Measurements from ENCODE around the gene JUNB. TPM values are rescaled to one million over a fixed set of nuclear protein-coding genes. Genes with fewer than 3 reads are reported as not detected.

Gene JUNB
- total and polyA plus RNA-seq, 2 of the 13 experiments (the other 11 are each of a cell fraction or from before 2014, with no cell fraction given) = 7.7 to 8.2 TPM

DNA sequence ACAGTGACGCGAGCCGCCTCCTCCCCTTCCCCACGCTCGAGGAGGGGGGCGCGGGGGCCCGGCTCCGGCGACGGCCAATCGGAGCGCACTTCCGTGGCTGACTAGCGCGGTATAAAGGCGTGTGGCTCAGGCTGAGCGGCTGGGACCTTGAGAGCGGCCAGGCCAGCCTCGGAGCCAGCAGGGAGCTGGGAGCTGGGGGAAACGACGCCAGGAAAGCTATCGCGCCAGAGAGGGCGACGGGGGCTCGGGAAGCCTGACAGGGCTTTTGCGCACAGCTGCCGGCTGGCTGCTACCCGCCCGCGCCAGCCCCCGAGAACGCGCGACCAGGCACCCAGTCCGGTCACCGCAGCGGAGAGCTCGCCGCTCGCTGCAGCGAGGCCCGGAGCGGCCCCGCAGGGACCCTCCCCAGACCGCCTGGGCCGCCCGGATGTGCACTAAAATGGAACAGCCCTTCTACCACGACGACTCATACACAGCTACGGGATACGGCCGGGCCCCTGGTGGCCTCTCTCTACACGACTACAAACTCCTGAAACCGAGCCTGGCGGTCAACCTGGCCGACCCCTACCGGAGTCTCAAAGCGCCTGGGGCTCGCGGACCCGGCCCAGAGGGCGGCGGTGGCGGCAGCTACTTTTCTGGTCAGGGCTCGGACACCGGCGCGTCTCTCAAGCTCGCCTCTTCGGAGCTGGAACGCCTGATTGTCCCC is at the start of gene JUNB (continued):
- TF ChIP-seq, protein P1, sequence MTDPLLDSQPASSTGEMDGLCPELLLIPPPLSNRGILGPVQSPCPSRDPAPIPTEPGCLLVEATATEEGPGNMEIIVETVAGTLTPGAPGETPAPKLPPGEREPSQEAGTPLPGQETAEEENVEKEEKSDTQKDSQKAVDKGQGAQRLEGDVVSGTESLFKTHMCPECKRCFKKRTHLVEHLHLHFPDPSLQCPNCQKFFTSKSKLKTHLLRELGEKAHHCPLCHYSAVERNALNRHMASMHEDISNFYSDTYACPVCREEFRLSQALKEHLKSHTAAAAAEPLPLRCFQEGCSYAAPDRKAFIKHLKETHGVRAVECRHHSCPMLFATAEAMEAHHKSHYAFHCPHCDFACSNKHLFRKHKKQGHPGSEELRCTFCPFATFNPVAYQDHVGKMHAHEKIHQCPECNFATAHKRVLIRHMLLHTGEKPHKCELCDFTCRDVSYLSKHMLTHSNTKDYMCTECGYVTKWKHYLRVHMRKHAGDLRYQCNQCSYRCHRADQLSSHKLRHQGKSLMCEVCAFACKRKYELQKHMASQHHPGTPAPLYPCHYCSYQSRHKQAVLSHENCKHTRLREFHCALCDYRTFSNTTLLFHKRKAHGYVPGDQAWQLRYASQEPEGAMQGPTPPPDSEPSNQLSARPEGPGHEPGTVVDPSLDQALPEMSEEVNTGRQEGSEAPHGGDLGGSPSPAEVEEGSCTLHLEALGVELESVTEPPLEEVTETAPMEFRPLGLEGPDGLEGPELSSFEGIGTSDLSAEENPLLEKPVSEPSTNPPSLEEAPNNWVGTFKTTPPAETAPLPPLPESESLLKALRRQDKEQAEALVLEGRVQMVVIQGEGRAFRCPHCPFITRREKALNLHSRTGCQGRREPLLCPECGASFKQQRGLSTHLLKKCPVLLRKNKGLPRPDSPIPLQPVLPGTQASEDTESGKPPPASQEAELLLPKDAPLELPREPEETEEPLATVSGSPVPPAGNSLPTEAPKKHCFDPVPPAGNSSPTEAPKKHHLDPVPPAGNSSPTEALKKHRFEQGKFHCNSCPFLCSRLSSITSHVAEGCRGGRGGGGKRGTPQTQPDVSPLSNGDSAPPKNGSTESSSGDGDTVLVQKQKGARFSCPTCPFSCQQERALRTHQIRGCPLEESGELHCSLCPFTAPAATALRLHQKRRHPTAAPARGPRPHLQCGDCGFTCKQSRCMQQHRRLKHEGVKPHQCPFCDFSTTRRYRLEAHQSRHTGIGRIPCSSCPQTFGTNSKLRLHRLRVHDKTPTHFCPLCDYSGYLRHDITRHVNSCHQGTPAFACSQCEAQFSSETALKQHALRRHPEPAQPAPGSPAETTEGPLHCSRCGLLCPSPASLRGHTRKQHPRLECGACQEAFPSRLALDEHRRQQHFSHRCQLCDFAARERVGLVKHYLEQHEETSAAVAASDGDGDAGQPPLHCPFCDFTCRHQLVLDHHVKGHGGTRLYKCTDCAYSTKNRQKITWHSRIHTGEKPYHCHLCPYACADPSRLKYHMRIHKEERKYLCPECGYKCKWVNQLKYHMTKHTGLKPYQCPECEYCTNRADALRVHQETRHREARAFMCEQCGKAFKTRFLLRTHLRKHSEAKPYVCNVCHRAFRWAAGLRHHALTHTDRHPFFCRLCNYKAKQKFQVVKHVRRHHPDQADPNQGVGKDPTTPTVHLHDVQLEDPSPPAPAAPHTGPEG (CRISPR knock-in tag; IDR thresholded peaks at IDR 0.05) = peak; percentile 51; the same call in 1 of the 2 replicates
- TF ChIP-seq TFAP4 (IDR thresholded peaks at IDR 0.05; ENCODE audit: borderline replicate concordance, low read depth) (peak; percentile 55; the same call in 1 of the 2 replicates), MIER2 (CRISPR knock-in tag; IDR thresholded peaks at IDR 0.05) (no peak), RBM22 (optimal IDR thresholded peaks at IDR 0.05; ENCODE audit: low read length) (peak; percentile 70), HDAC6 (IDR thresholded peaks at IDR 0.05; ENCODE audit: low read depth, low read length) (no peak), ZFP62 (CRISPR knock-in tag; IDR thresholded peaks at IDR 0.05) (no peak), GPBP1L1 (CRISPR knock-in tag; IDR thresholded peaks at IDR 0.05) (no peak), KDM5B (CRISPR knock-in tag; IDR thresholded peaks at IDR 0.05; ENCODE audit: borderline replicate concordance) (peak; percentile 48; the same call in 1 of the 2 replicates), SMAD9 (CRISPR knock-in tag; IDR thresholded peaks at IDR 0.05) (no peak), ZSCAN5A (CRISPR knock-in tag; IDR thresholded peaks at IDR 0.05; ENCODE audit: borderline replicate concordance) (no peak), POLR2A (IDR thresholded peaks at IDR 0.05; ENCODE audit: insufficient read depth in 1 of 2, low read depth in 2 of 2, low read length in 2 of 2) (peak; percentile 100), ZBTB1 (CRISPR knock-in tag; IDR thresholded peaks at IDR 0.05; ENCODE audit: borderline replicate concordance) (peak; percentile 74; the same call in 1 of the 2 replicates), SUZ12 (IDR thresholded peaks at IDR 0.05; ENCODE audit: low read depth, low read length) (no peak), KDM2A (CRISPR knock-in tag; IDR thresholded peaks at IDR 0.05; ENCODE audit: borderline replicate concordance, low read depth) (peak; percentile 87), ZNF10 (CRISPR knock-in tag; IDR thresholded peaks at IDR 0.05; ENCODE audit: borderline replicate concordance, low read depth) (no peak), ZNF773 (CRISPR knock-in tag; IDR thresholded peaks at IDR 0.05; ENCODE audit: borderline replicate concordance) (no peak), TCF7L2 (IDR thresholded peaks at IDR 0.05; ENCODE audit: low read depth, low read length) (no peak), ZNF496 (CRISPR knock-in tag; IDR thresholded peaks at IDR 0.05; ENCODE audit: insufficient replicate concordance) (no peak), BRF2 (CRISPR knock-in tag; IDR thresholded peaks at IDR 0.05) (no peak)

Data from HepG2 (cell line).